Osteoblast (primary cell): ENCODE results near the gene RPL19. TPM values are rescaled to one million over a fixed set of nuclear protein-coding genes. Genes with fewer than 3 reads are reported as not detected.
"Not testable (repeated sequence)": the region's sequence is repeated elsewhere in the genome, so short reads cannot be mapped to it uniquely, and the experiment has no call there.

Experiments used
- DNase-seq: peaks from one replicate; pipeline ENCODE4 v3.0.0; 2011; ENCODE audit warnings: low spot score, mixed read lengths; ENCODE audit not compliant: insufficient read length; ENCODE audit errors: missing footprints
- H2AFZ ChIP-seq: 2 replicates; pipeline ENCODE4 v1.6.0; 2011; ENCODE audit warnings: mild to moderate bottlenecking, low read length
- H3K27ac ChIP-seq: 2 replicates; pipeline ENCODE4 v1.5.1; 2011; ENCODE audit warnings: mild to moderate bottlenecking, low read depth, low read length, moderate library complexity
- H3K27me3 ChIP-seq: 2 replicates; pipeline ENCODE4 v1.6.0; 2012; ENCODE audit warnings: mild to moderate bottlenecking, control low read depth, inconsistent platforms, low read length, moderate library complexity; ENCODE audit not compliant: insufficient read depth
- H3K36me3 ChIP-seq: 2 replicates; pipeline ENCODE4 v1.5.1; 2011; ENCODE audit warnings: mild to moderate bottlenecking, low read length, control low read depth, moderate library complexity; ENCODE audit not compliant: insufficient read depth
- H3K4me1 ChIP-seq: 2 replicates; pipeline ENCODE4 v1.5.1; 2011; ENCODE audit warnings: mild to moderate bottlenecking, low read length, control low read depth, moderate library complexity; ENCODE audit not compliant: insufficient read depth
- H3K4me2 ChIP-seq: 2 replicates; pipeline ENCODE4 v1.6.0; 2011; ENCODE audit warnings: mild to moderate bottlenecking, low read length; ENCODE audit not compliant: insufficient read depth
- H3K4me3 ChIP-seq: fragments of 200-600 bp; sonication (generic); 3 replicates; pipeline ENCODE4 v1.5.1; 2012; ENCODE audit warnings: mild to moderate bottlenecking, low read length, inconsistent platforms; ENCODE audit not compliant: insufficient read depth
- H3K79me2 ChIP-seq: 2 replicates; pipeline ENCODE4 v1.6.0; 2012; ENCODE audit warnings: mild to moderate bottlenecking, low read length, control low read depth, inconsistent platforms; ENCODE audit not compliant: insufficient read depth
- H3K9me3 ChIP-seq: 2 replicates; pipeline ENCODE4 v1.5.1; 2011; ENCODE audit warnings: low read depth, low read length, control low read depth
- H4K20me1 ChIP-seq: 2 replicates; pipeline ENCODE4 v1.6.0; 2012; ENCODE audit warnings: mild to moderate bottlenecking, low read length, control low read depth; ENCODE audit not compliant: insufficient read depth
- CTCF ChIP-seq: IDR thresholded peaks from 2 replicates; pipeline ENCODE4 v1.5.1; 2011; ENCODE audit warnings: mild to moderate bottlenecking, low read depth, low read length, moderate library complexity; ENCODE audit errors: extremely low read depth
- total RNA-seq: library from RNA; depleted of rRNA; stranded (reverse); fragments of >200 nt; gene quantifications from 2 replicates; pipeline ENCODE4 v1.2.3, GENCODE V29; 2012

The RPL19 gene
- total RNA-seq, 1 donor = 1,279 TPM

GRCh38 chr17:39167476-39167875, 32.6 kb upstream of the RPL19 start:
- no peak for TF ChIP-seq CTCF
- peak; percentile 35 for DNase-seq
- Histone ChIP-seq H3K4me1 (peaks cover 3% of the 10 kb centered on the region), H3K4me2 (no peak overlapping the region), H4K20me1 (no peaks in the 10 kb centered on the region), H3K27ac (no peak overlapping the region), H3K9me3 (no peaks in the 10 kb centered on the region), H3K79me2 (no peaks in the 10 kb centered on the region), H3K27me3 (peaks cover 24% of the 10 kb centered on the region), H3K36me3 (no peaks in the 10 kb centered on the region), H2AFZ (no peak overlapping the region), H3K4me3 (no peak overlapping the region)

- not testable (repeated sequence) for H3K79me2 ChIP-seq, H3K4me2 ChIP-seq, H3K36me3 ChIP-seq, H4K20me1 ChIP-seq, H3K27ac ChIP-seq, DNase-seq, H3K4me1 ChIP-seq, H3K4me3 ChIP-seq, H2AFZ ChIP-seq, H3K9me3 ChIP-seq
- peaks cover 24% of the 10 kb centered on the region for H3K27me3 ChIP-seq
These were observed 31.6 kb upstream of the RPL19 start for GRCh38 chr17:39168503-39168902.

GRCh38 chr17:39169101-39169500, 31.0 kb upstream of the RPL19 start:
- Histone ChIP-seq H3K36me3 (no peaks in the 10 kb centered on the region), H3K4me3 (no peak overlapping the region), H2AFZ (no peak overlapping the region), H3K27me3 (peaks cover 24% of the 10 kb centered on the region), H3K4me2 (no peak overlapping the region), H3K4me1 (peaks cover 3% of the 10 kb centered on the region), H3K79me2 (no peaks in the 10 kb centered on the region), H4K20me1 (peaks cover 3% of the 10 kb centered on the region), H3K27ac (no peak overlapping the region), H3K9me3 (no peaks in the 10 kb centered on the region)
- DNase-seq = no peak
- no peak for TF ChIP-seq CTCF

GRCh38 chr17:39169518-39169917, 30.6 kb upstream of the RPL19 start:
- Histone ChIP-seq H4K20me1 (peaks cover 4% of the 10 kb centered on the region), H3K4me1 (peaks cover under 1% of the 10 kb centered on the region), H3K27ac (no peak overlapping the region), H3K4me2 (no peak overlapping the region), H3K9me3 (no peaks in the 10 kb centered on the region), H3K79me2 (no peaks in the 10 kb centered on the region), H3K36me3 (no peaks in the 10 kb centered on the region), H3K27me3 (peaks cover 24% of the 10 kb centered on the region), H3K4me3 (no peak overlapping the region), H2AFZ (no peak overlapping the region)
- peak; percentile 76 for DNase-seq
- no peak for TF ChIP-seq CTCF

- no peak overlapping the region for H3K27ac ChIP-seq
- no peak overlapping the region for H2AFZ ChIP-seq
- no peaks in the 10 kb centered on the region for H3K9me3 ChIP-seq
- H3K79me2 ChIP-seq = no peaks in the 10 kb centered on the region
- peaks cover 21% of the 10 kb centered on the region for H3K27me3 ChIP-seq
- no peak overlapping the region for H3K4me2 ChIP-seq
- DNase-seq = peak; percentile 15
- no peak overlapping the region for H3K4me3 ChIP-seq
- H4K20me1 ChIP-seq = peaks cover 4% of the 10 kb centered on the region
- H3K36me3 ChIP-seq = peaks cover under 1% of the 10 kb centered on the region
- TF ChIP-seq CTCF = no peak
- no peaks in the 10 kb centered on the region for H3K4me1 ChIP-seq
These were observed 30.0 kb upstream of the RPL19 start for GRCh38 chr17:39170109-39170508.
